ENCODE measurements around the gene HPCAL1.

GRCh38 chr2:10309286-10309685 is 6.6 kb downstream of the HPCAL1 start:
- no peak for TF ChIP-seq CTCF (IDR thresholded peaks at IDR 0.05; ENCODE audit: extremely low read depth in 1 of 2, insufficient read depth in 1 of 2, low read depth in 1 of 2, low read length in 2 of 2)
- TF ChIP-seq EZH2 (IDR thresholded peaks at IDR 0.05; ENCODE audit: borderline replicate concordance, low read depth, low read length, severe bottlenecking): no peak
- TF ChIP-seq JUN (IDR thresholded peaks at IDR 0.05; ENCODE audit: borderline replicate concordance, insufficient read depth, insufficient read length, low read depth): no peak
- no peak for TF ChIP-seq POLR2AphosphoS5 (IDR thresholded peaks at IDR 0.05; ENCODE audit: insufficient read depth, low read depth, low read length)
- no peak for TF ChIP-seq MAX (IDR thresholded peaks at IDR 0.05; ENCODE audit: insufficient read depth, insufficient read length)

Data from endothelial cell of umbilical vein (primary cell).